HG03139 (cell line): ENCODE results near the gene CDCA4.

Source experiments
- ATAC-seq: cut with Tn5 transposase; IDR thresholded peaks from one replicate; pipeline ENCODE4 v1.9.1; 2021; ENCODE audit not compliant: unreplicated experiment

CDCA4 gene

DNA sequence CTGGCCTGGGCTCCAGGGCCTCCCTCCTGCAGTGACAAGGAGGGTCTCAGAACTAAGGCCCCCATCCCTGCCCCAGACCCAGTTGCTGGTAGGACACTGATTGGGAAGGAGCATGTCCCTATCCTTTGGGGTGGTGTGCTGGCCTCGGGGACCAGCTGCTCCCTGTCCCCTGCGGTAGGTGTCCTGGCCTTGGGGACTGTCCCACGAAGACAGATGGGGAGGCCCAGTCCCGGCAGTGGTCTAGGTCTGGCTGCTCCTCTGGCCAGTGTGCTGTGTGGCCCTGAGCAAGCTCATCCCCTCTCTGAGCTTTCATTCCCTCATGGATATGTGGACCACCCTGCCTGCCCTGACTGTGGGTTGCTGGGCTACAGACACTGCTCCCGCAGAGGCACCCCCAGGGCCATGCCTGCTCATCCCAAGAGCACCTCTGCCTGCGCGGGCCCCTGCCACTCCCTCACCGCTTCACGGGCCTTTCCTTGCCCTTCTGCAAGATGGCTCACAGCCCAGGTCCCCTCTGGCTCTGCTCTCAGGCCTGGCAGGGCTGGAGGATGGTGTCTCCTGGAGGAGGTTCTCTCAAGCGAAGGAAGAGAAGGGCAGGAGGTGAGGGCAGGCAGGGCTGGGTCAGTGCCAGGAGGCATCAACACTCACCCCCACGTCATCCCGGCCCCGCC, 55.2 kb downstream of the CDCA4 start:
- no peak for ATAC-seq

DNA sequence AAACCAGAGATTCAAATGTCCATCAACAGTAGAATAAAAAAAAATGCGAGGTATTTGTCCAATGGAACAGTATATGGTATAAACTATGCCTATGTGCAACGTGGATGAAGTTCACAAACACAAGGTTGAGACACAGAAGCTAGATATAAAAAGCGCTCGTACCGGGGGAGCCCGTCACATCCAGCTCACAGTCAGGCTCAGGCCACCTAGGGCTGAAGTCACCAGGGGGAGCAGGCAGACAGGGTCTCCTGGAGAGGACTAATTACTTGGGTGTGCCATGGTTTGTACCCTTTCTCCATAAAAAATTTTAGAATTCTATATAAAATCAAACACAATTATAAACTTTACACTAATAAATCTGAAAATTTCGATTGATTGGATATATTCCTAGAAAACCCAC, 56.3 kb downstream of the CDCA4 start:
- ATAC-seq: no peak
